Adrenal gland (tissue), 5 donors: ENCODE results near the gene NOP56.

Source experiments
- POLR2A ChIP-seq, 2 donors: fragments of 450-650 bp; IDR thresholded peaks; one replicate each; pipeline ENCODE4 v1.6.1; 2017; ENCODE audit warnings: antibody characterized with exemption in 2 of 2, mild to moderate bottlenecking in 2 of 2, moderate library complexity in 1 of 2
- TF ChIP-seq, protein P1 (sequence below), 6 experiments: fragments of 450-650 bp in 4 of 6; fragments of 200-600 bp in 2 of 6; sonication (generic) in 1 of 6; IDR thresholded peaks; 1 replicate in 5 of 6; 2 replicates in 1 of 6; pipeline versions ENCODE4 v1.5.1 to v1.8.0; 2016 to 2021; ENCODE audit warnings: antibody characterized with exemption in 6 of 6, mild to moderate bottlenecking in 2 of 6, moderate library complexity in 1 of 6
- donor health status: DM: no; HTN: no; CAD: no.

DNA sequence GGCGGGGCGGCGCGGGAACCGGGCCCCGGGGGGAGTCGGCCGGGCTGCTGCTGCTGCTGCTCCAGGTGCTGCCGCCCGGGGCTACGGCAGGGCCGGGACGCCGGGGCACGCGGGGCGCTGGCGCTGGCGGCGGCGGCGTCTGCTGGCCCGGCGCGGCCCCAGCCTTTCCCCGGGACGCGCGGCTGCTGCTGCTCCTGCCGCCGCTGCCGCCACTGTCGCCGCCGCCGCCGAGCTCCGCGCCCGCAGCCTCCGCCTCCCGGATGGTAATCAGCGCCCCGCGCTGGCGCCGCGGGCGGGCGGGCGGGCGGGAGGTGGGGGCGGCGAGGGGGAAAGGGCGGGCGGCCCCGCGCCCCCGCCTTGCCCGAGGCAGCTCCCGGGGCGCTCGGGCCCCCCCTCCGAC, 40.5 kb downstream of the NOP56 start:
- TF ChIP-seq, protein P1, sequence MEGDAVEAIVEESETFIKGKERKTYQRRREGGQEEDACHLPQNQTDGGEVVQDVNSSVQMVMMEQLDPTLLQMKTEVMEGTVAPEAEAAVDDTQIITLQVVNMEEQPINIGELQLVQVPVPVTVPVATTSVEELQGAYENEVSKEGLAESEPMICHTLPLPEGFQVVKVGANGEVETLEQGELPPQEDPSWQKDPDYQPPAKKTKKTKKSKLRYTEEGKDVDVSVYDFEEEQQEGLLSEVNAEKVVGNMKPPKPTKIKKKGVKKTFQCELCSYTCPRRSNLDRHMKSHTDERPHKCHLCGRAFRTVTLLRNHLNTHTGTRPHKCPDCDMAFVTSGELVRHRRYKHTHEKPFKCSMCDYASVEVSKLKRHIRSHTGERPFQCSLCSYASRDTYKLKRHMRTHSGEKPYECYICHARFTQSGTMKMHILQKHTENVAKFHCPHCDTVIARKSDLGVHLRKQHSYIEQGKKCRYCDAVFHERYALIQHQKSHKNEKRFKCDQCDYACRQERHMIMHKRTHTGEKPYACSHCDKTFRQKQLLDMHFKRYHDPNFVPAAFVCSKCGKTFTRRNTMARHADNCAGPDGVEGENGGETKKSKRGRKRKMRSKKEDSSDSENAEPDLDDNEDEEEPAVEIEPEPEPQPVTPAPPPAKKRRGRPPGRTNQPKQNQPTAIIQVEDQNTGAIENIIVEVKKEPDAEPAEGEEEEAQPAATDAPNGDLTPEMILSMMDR (IDR thresholded peaks at IDR 0.05): no peak
- no peak for TF ChIP-seq POLR2A (IDR thresholded peaks at IDR 0.05)
